Epithelial cell of esophagus (primary cell): Measurements from ENCODE around the gene PEX7.

Experiments
- DNase-seq: peaks from one replicate; pipeline ENCODE4 v3.0.0; 2010; ENCODE audit warnings: low read depth
- H3K4me3 ChIP-seq: 2 replicates; pipeline ENCODE4 v1.5.1; 2011; ENCODE audit warnings: mild to moderate bottlenecking, low read length, control low read depth
- TF ChIP-seq, protein P1 (sequence below): IDR thresholded peaks from 2 replicates; pipeline ENCODE4 v1.5.1; 2011; ENCODE audit warnings: low read depth, mild to moderate bottlenecking, low read length, control low read depth, inconsistent platforms; ENCODE audit not compliant: insufficient read depth; ENCODE audit errors: missing control alignments

Gene PEX7

DNA sequence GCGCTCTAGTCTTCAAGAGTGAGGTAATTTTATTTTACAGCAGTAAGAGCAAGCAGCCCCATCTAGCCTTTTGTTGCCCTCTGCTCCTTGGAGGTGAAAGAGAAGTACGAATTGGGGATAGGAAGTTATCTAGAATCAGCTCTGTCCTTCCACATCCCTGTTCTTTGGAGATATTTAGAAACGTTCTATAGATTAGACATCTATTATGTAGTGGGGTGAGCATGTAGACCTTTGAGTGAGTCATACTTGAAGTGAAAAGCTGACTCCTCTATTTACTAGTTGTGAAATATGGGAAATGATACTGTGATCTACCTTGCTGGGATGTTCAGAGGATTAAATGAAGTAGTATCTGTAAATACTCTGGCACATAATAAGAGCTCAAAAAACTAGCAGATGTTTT lies 63.7 kb downstream of the PEX7 start:
- H3K4me3 ChIP-seq = no peak overlapping the region
- peak; percentile 81 for DNase-seq
- TF ChIP-seq, protein P1, sequence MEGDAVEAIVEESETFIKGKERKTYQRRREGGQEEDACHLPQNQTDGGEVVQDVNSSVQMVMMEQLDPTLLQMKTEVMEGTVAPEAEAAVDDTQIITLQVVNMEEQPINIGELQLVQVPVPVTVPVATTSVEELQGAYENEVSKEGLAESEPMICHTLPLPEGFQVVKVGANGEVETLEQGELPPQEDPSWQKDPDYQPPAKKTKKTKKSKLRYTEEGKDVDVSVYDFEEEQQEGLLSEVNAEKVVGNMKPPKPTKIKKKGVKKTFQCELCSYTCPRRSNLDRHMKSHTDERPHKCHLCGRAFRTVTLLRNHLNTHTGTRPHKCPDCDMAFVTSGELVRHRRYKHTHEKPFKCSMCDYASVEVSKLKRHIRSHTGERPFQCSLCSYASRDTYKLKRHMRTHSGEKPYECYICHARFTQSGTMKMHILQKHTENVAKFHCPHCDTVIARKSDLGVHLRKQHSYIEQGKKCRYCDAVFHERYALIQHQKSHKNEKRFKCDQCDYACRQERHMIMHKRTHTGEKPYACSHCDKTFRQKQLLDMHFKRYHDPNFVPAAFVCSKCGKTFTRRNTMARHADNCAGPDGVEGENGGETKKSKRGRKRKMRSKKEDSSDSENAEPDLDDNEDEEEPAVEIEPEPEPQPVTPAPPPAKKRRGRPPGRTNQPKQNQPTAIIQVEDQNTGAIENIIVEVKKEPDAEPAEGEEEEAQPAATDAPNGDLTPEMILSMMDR = no peak

DNA sequence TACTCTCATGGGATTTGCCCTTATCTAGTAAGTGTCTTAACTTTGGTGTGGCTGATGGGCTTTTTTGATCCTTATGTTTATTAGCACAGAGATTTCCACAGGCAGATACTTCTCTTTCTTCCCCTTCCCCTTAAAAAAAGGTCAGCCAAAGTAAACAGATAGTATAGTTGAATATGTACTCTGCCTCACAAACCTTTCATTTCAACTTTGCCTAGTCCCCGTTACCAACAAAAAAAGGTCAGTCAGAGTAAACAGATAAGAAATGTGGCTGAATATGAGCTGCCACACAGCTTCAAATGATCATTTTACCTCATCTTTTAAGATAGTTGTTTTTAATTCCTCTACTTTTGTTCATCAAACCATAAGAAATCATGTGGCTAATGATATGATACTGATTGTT lies 65.6 kb downstream of the PEX7 start:
- TF ChIP-seq, protein P1 = no peak
- DNase-seq = no peak
- H3K4me3 ChIP-seq = no peak overlapping the region

DNA sequence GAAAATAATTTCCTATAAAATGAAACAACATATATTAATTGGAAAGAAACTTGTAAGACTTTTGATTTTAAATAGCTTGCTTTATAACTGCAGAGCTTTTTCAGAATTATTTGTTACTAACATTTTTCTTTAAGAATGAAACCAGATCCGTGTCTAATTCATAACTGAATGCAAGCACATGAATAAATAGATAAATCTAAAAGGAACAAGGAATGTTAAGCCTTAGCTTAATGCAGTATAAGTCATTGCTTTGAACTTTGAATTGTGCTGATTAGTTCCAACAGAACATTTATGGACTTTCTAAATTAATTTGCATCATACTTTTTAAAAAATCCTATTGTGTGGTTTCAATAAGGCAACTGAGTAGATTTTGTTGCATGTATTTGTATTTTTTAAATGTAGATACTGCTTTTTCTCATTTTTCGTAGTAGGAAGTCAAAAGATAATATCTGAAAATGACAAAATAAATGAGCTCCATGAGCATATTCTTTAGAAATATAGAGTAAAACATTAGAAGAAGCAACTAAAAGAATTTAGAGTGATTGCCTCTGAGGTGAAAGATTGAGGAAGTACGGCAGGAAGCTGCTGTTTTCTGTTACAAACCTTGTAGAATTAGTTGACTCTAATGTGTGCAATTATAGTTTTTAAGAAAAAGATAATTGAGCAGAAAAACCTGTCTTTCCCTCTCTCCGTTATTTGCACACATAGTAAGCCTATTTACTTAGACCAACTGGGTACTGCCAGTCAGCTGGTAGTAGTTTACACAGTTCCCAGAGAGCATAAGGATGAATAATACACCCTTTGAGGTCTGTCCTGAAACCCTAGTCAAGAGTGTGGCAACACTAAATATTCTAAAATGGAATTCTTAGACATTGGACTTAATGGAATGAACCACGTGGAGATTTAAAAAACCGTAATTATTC lies 67.1 kb downstream of the PEX7 start:
- no peak for DNase-seq
- no peak overlapping the region for H3K4me3 ChIP-seq
- TF ChIP-seq, protein P1 = no peak

DNA sequence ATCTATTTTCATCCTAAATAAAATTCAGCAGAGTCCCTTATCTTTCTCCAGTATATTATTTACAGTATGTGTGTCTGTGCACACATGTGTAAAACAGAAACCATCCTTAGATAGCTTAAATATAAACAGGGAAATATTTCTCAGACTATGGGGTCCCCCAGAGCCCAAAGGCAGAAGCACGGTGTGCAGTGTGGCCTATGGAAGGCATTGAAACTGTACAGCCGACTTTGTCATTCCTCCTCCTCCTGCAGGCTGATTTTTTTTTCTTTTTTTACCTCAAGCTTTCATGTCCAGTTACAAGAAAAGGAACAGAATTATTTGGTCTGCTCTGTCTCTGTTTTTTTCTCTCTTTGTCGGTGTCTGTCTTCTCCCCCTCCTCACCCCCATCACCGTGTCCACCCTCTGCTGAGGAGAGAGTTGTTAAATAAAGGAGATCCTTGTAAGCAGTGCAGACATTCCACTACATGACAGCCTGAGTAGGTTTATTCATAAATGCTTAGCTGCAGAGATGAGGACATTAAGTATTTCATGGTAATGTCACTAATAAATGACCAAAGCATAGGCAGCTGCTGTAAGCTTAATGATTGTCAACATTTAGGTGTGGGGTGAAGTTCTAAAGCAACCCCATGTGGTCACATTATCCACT lies 67.9 kb downstream of the PEX7 start:
- TF ChIP-seq, protein P1 = no peak
- no peak for DNase-seq
- no peak overlapping the region for H3K4me3 ChIP-seq

DNA sequence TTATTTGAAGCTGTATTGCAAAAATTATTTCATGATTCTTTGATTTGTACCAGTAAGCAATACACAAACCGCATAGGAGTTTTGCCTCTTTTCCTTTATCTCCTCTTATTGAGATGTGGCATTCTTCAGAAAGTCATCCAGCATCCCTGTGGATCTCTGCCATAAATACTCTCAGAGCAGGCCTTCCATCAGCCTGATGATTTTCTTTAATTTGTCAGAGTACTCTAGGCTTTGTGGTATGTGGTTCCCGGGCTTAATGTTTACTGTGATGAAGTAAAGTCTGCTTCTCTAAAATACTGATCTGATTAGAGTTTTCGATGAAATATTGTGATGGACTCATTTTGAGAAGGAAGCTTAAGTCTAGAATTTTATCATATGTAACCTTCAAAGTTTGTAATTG lies 68.6 kb downstream of the PEX7 start:
- no peak for DNase-seq
- H3K4me3 ChIP-seq = no peak overlapping the region
- TF ChIP-seq, protein P1 = no peak

DNA sequence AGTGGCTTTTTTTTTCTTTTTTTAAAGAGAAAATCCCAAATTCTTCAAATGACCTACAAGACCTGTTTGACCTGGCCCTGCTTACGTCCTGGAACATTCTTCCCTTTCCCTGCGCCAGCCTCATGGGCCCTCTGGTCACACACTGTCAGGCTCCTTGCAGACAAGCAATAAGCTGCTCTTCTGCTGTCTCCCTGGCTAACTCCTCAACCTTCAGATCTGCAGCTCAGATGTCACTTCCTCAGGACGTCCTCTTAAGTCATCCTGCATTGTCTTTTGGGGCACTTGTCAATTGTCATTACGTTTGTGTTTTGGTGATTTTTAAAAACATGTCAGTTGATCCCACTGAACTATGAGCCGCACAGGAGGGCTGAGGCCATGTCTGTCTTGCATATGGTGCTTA lies 70.8 kb downstream of the PEX7 start:
- DNase-seq = no peak
- TF ChIP-seq, protein P1 = no peak
- H3K4me3 ChIP-seq = no peak overlapping the region
